GM20000 (cell line): Measurements from ENCODE around the gene MN1.

Source experiments
- DNase-seq: peaks from one replicate; pipeline ENCODE4 v3.0.0; 2012; ENCODE audit warnings: low spot score
- CTCF ChIP-seq: IDR thresholded peaks from 2 replicates; pipeline ENCODE4 v1.5.1; 2012; ENCODE audit warnings: mild to moderate bottlenecking, control low read depth; ENCODE audit errors: extremely low read depth, missing control alignments

The MN1 gene

DNA sequence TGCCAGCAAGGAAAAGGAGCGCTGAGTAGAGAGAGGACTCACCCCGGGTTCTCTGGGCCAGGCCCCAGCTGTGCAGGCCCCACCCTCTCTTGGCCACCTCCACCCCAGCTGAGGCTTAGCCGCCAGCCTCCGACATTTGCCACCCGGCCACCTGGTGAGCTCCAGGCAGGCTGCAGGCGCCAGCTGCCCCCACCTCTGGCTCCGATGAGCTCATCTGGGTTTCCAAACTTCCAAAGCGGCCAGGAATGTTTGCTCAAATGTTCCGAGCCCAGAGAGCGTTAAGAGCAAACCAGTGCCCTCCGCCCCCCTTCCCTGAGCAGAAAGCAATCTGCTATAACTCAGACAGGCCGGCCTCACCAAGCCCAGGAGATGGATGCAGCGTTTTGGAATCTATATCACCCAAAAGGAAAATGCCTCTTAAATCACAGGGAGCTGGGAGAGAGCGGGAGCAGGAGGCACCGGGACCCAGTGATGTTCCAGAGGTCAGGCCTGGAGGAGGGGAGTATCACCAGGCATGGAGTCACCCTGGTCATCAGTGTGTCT, 9.1 kb upstream of the MN1 start:
- TF ChIP-seq CTCF, result no peak
- no peak for DNase-seq

GRCh38 chr22:27809700-27810608, 8.4 kb upstream of the MN1 start:
- TF ChIP-seq CTCF, result no peak
- DNase-seq, result no peak

GRCh38 chr22:27809226-27809603, 7.7 kb upstream of the MN1 start:
- TF ChIP-seq CTCF, result no peak
- no peak for DNase-seq

- DNase-seq, result no peak
- TF ChIP-seq CTCF, result no peak
Observed at GRCh38 chr22:27808451-27809225, 7.1 kb upstream of the MN1 start.

- no peak for TF ChIP-seq CTCF
Observed at GRCh38 chr22:27805841-27806240, 4.3 kb upstream of the MN1 start.

DNA sequence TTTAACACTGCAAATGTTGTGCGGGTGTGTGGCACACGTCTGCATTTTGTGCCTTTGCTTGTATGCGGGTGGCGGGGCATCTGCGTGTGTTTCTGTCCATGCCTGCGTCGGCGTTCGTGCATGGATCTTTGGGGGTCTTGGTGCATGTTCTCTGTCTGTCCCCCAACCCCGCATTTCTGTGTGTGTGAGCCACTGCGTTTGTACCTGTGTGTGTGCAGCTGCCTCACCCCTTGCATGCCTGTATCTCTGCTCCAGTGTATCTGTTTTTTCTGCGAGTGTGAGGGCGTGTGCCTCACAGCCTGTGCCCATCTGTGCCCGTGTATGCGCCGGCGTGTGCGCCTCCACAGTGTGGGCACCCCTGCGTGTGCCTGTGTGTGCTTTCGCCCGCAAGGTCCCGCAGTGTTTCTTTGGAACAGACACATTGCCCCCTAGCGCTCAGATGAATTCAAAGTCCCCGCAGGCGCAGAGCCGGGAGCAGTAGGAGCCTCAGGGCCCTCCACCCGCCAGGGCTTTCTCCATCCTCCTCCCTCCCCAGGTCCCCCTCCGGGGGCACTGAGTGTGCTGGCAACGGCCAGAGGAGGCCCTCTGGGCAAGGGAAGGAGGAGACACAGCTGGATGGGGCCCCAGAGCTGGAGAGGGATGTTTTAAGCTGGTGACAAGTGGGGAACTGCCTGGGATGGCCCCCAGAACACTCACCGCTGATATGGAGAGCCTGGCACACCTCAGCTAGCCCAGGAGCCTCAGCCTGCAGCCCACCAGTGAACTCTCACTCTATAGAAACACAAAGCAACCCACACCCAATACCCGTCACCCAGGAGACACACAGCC, 3.1 kb upstream of the MN1 start:
- TF ChIP-seq CTCF, result peak; percentile 47
- peak; percentile 78 for DNase-seq

More at GRCh38 chr22:27805841-27806240, 4.3 kb upstream of the MN1 start:
- no peak for DNase-seq
